Measurements from ENCODE around the gene TMEM150A. TPM values are rescaled to one million over a fixed set of nuclear protein-coding genes. Genes with fewer than 3 reads are reported as not detected.

The TMEM150A gene
- 10.4 and 12.0 TPM in 2 replicates for total RNA-seq

GRCh38 chr2:85602476-85603234, at the start of gene TMEM150A:
Gene TMEM150A, minus strand, starts transcription at chr2:85602698. Its CDS starts 750 bp downstream, at chr2:85601948.

GRCh38 chr2:85611705-85612587, 9.4 kb upstream of the TMEM150A start, which contains the start of gene C2orf68:
Gene C2orf68, minus strand, starts transcription at chr2:85612066. Its CDS starts 82 bp downstream, at chr2:85611984.

GRCh38 chr2:85595301-85596025, 7.0 kb downstream of the TMEM150A start, which contains the start of gene RNF181:
Gene RNF181, plus strand, starts transcription at chr2:85595745. Its CDS starts 19 bp downstream, at chr2:85595764.

GRCh38 chr2:85584354-85584856, 18.1 kb downstream of the TMEM150A start, which contains the start of gene VAMP5:
Gene VAMP5, plus strand, starts transcription at chr2:85584431. Its CDS starts 60 bp downstream, at chr2:85584491.

GRCh38 chr2:85577386-85578242, 24.9 kb downstream of the TMEM150A start, which contains the start of gene VAMP8:
Gene VAMP8, plus strand, starts transcription at chr2:85577586. Its CDS starts 61 bp downstream, at chr2:85577647.

GRCh38 chr2:85561280-85562212, 41.0 kb downstream of the TMEM150A start, which contains the start of gene GGCX:
Gene GGCX, minus strand, starts transcription at chr2:85561493. Its CDS starts 65 bp downstream, at chr2:85561428.

Other genes starting within 250 kb of the TMEM150A start
- 47.9 and 54.3 TPM in 2 replicates for gene RETSAT, start 248.2 kb downstream of the TMEM150A start, total RNA-seq
- gene ELMOD3, start 247.9 kb downstream of the TMEM150A start, total RNA-seq: 10.7 and 16.7 TPM in 2 replicates
- gene CAPG, start 192.3 kb downstream of the TMEM150A start, total RNA-seq: 287 and 398 TPM in 2 replicates
- 0.23 TPM in 1 of 2 replicates, not detected in the other for gene SH2D6, start 184.0 kb downstream of the TMEM150A start, total RNA-seq
- 69.0 and 72.9 TPM in 2 replicates for gene MAT2A, start 63.5 kb downstream of the TMEM150A start, total RNA-seq
- 34.0 and 34.6 TPM in 2 replicates for gene GGCX, start 41.2 kb downstream of the TMEM150A start, total RNA-seq
- 99.9 and 101 TPM in 2 replicates for gene VAMP8, start 25.1 kb downstream of the TMEM150A start, total RNA-seq
- 1.4 and 3.0 TPM in 2 replicates for gene VAMP5, start 18.3 kb downstream of the TMEM150A start, total RNA-seq
- gene RNF181, start 7.0 kb downstream of the TMEM150A start, total RNA-seq: 158 and 222 TPM in 2 replicates
- 11.1 and 12.7 TPM in 2 replicates for gene C2orf68, start 9.4 kb upstream of the TMEM150A start, total RNA-seq
- 44.0 and 72.9 TPM in 2 replicates for gene USP39, start 13.5 kb upstream of the TMEM150A start, total RNA-seq
- gene SFTPB, start 65.5 kb upstream of the TMEM150A start, total RNA-seq: not detected in 2 replicates
- gene GNLY, start 91.7 kb upstream of the TMEM150A start, total RNA-seq: not detected in 2 replicates
- not detected in 2 replicates for gene ATOH8, start 151.3 kb upstream of the TMEM150A start, total RNA-seq

Data from hair follicular keratinocyte (primary cell).